GM12864 (cell line): Measurements from ENCODE around the gene SLC38A11.

Source experiments
- DNase-seq: peaks from one replicate; pipeline ENCODE4 v3.0.0-alpha.2; 2011; ENCODE audit warnings: low read depth
- H3K4me3 ChIP-seq: 2 replicates; pipeline ENCODE4 v1.5.1; 2011; ENCODE audit warnings: mild to moderate bottlenecking, low read depth, low read length, control low read depth
- CTCF ChIP-seq: IDR thresholded peaks from 2 replicates; pipeline ENCODE4 v1.5.1; 2011; ENCODE audit warnings: low read depth, mild to moderate bottlenecking, moderate library complexity, low read length, control low read depth, inconsistent platforms; ENCODE audit errors: missing control alignments

The SLC38A11 gene

GRCh38 chr2:164974221-164974620, 18.9 kb upstream of the SLC38A11 start:
- no peak for DNase-seq
- TF ChIP-seq CTCF: no peak
- H3K4me3 ChIP-seq: no peak overlapping the region

GRCh38 chr2:164972216-164972615, 16.9 kb upstream of the SLC38A11 start:
- H3K4me3 ChIP-seq: no peak overlapping the region
- no peak for TF ChIP-seq CTCF
- DNase-seq: no peak

- TF ChIP-seq CTCF: no peak
- no peak for DNase-seq
Measured at GRCh38 chr2:164969909-164970690, 14.8 kb upstream of the SLC38A11 start.

GRCh38 chr2:164967781-164968228, 12.5 kb upstream of the SLC38A11 start:
- no peak for DNase-seq
- no peak overlapping the region for H3K4me3 ChIP-seq
- no peak for TF ChIP-seq CTCF

More at GRCh38 chr2:164969909-164970690, 14.8 kb upstream of the SLC38A11 start:
- no peak overlapping the region for H3K4me3 ChIP-seq

- no peak overlapping the region for H3K4me3 ChIP-seq
- TF ChIP-seq CTCF: no peak
- DNase-seq: no peak
Measured at GRCh38 chr2:164967361-164967760, 12.0 kb upstream of the SLC38A11 start.

- no peak overlapping the region for H3K4me3 ChIP-seq
- no peak for DNase-seq
- TF ChIP-seq CTCF: no peak
Measured at GRCh38 chr2:164964700-164965099, 9.4 kb upstream of the SLC38A11 start.

GRCh38 chr2:164960159-164960558, 4.8 kb upstream of the SLC38A11 start:
- DNase-seq: no peak
- TF ChIP-seq CTCF: no peak
- H3K4me3 ChIP-seq: no peak overlapping the region
